Stimulated activated naive B cell treated with anti-CD40 and anti-IgM and Interleukin-4, amounts not matched to agents 10 μg/mL and 1 μg/mL and 100 μg/mL, for 72 hours (primary cell): ENCODE results near the gene CTNND1.

Experiments used
- ATAC-seq, 2 donors: fragments of 150-1000 bp; cut with Tn5 transposase; replicated peaks; 2 replicates each; pipeline ENCODE4 v1.10.0; 2021; ENCODE audit warnings: moderate library complexity in 1 of 2
- DNase-seq: peaks from one replicate; pipeline ENCODE4 v3.0.0; 2021
- H3K27ac Mint-ChIP-seq: one replicate; pipeline ENCODE4 v1.8.0; 2022; ENCODE audit warnings: mild to moderate bottlenecking, mixed read lengths
- H3K27me3 Mint-ChIP-seq, 2 donors: one replicate each; pipeline ENCODE4 v1.8.0; 2022; ENCODE audit warnings: mixed read lengths in 2 of 2
- H3K36me3 Mint-ChIP-seq, 2 donors: one replicate each; pipeline ENCODE4 v1.8.0; 2022; ENCODE audit warnings: mixed read lengths in 2 of 2, mild to moderate bottlenecking in 1 of 2
- H3K4me1 Mint-ChIP-seq, 2 donors: one replicate each; pipeline ENCODE4 v1.8.0; 2022; ENCODE audit warnings: mixed read lengths in 2 of 2, mild to moderate bottlenecking in 1 of 2
- H3K4me3 Mint-ChIP-seq, 2 donors: one replicate each; pipeline ENCODE4 v1.8.0; 2022; ENCODE audit warnings: mild to moderate bottlenecking in 2 of 2, mixed read lengths in 2 of 2, moderate library complexity in 1 of 2
- H3K9me3 Mint-ChIP-seq, 2 donors: one replicate each; pipeline ENCODE4 v1.8.0; 2022; ENCODE audit warnings: mixed read lengths in 2 of 2, mild to moderate bottlenecking in 1 of 2

CTNND1 gene

GRCh38 chr11:57745206-57745605, 16.4 kb upstream of the CTNND1 start:
- ATAC-seq, result no peak
- no peaks in the 10 kb centered on the region for H3K27me3 Mint-ChIP-seq
- no peak for DNase-seq
- H3K36me3 Mint-ChIP-seq, result peaks cover 52 to 65% of the 10 kb centered on the region in 2 donors
- H3K4me3 Mint-ChIP-seq, result no peak overlapping the region
- peaks cover 25 to 46% of the 10 kb centered on the region in 2 donors for H3K4me1 Mint-ChIP-seq
- H3K9me3 Mint-ChIP-seq, result no peaks in the 10 kb centered on the region
- H3K27ac Mint-ChIP-seq, result peak overlapping the region; percentile 90

GRCh38 chr11:57746920-57747319, 14.7 kb upstream of the CTNND1 start:
- H3K4me3 Mint-ChIP-seq, result no peak overlapping the region
- H3K27me3 Mint-ChIP-seq, result no peaks in the 10 kb centered on the region
- DNase-seq, result no peak
- no peaks in the 10 kb centered on the region for H3K9me3 Mint-ChIP-seq
- H3K4me1 Mint-ChIP-seq, result peaks cover 30 to 54% of the 10 kb centered on the region in 2 donors
- no peak for ATAC-seq
- peaks cover 51 to 59% of the 10 kb centered on the region in 2 donors for H3K36me3 Mint-ChIP-seq
- H3K27ac Mint-ChIP-seq, result peak overlapping the region; percentile 65

GRCh38 chr11:57751176-57751575, 10.4 kb upstream of the CTNND1 start:
- Mint-ChIP-seq H3K27me3 (no peaks in the 10 kb centered on the region), H3K4me1 (peaks cover 11 to 25% of the 10 kb centered on the region in 2 donors), H3K9me3 (no peaks in the 10 kb centered on the region), H3K4me3 (no peak overlapping the region), H3K27ac (no peak overlapping the region), H3K36me3 (peaks cover 32 to 33% of the 10 kb centered on the region in 2 donors)
- ATAC-seq (no peak), DNase-seq (no peak)

- H3K9me3 Mint-ChIP-seq, result no peaks in the 10 kb centered on the region
- H3K27me3 Mint-ChIP-seq, result no peaks in the 10 kb centered on the region
- peaks cover 12 to 19% of the 10 kb centered on the region in 2 donors for H3K4me1 Mint-ChIP-seq
- peak within 1 kb of the TSS; percentile 62 for H3K27ac Mint-ChIP-seq
- ATAC-seq (peak; percentile 52 to 56), DNase-seq (no peak)
- peaks cover 26 to 33% of the 10 kb centered on the region in 2 donors for H3K36me3 Mint-ChIP-seq
- H3K4me3 Mint-ChIP-seq, result no peak within 1 kb of the TSS
Measured at GRCh38 chr11:57751676-57752253, 9.8 kb upstream of the CTNND1 start, which contains the start of gene BTBD18. BTBD18 (minus strand) TSS chr11:57751819; CDS start chr11:57751188, 631 bp downstream.

GRCh38 chr11:57752954-57753353, 8.6 kb upstream of the CTNND1 start:
- H3K9me3 Mint-ChIP-seq, result no peaks in the 10 kb centered on the region
- H3K36me3 Mint-ChIP-seq, result peaks cover 17 to 25% of the 10 kb centered on the region in 2 donors
- ATAC-seq (no peak), DNase-seq (no peak)
- no peak overlapping the region for H3K27ac Mint-ChIP-seq
- no peaks in the 10 kb centered on the region for H3K27me3 Mint-ChIP-seq
- peaks cover 12 to 13% of the 10 kb centered on the region in 2 donors for H3K4me1 Mint-ChIP-seq
- H3K4me3 Mint-ChIP-seq, result no peak overlapping the region

- DNase-seq (no peak), ATAC-seq (no peak)
- H3K27me3 Mint-ChIP-seq, result no peaks in the 10 kb centered on the region
- H3K4me3 Mint-ChIP-seq, result no peak overlapping the region
- H3K36me3 Mint-ChIP-seq, result peaks cover 10 to 16% of the 10 kb centered on the region in 2 donors
- H3K4me1 Mint-ChIP-seq, result peaks cover 15 to 23% of the 10 kb centered on the region in 2 donors
- H3K9me3 Mint-ChIP-seq, result no peaks in the 10 kb centered on the region
- H3K27ac Mint-ChIP-seq, result no peak overlapping the region
Measured at GRCh38 chr11:57758174-57758573, 3.4 kb upstream of the CTNND1 start.

- H3K27ac Mint-ChIP-seq, result peak overlapping the region; percentile 95
- no peak for DNase-seq
Measured at GRCh38 chr11:57762235-57762861, 746 bp downstream of the CTNND1 start.

GRCh38 chr11:57763568-57763967, 2.0 kb downstream of the CTNND1 start:
- ATAC-seq (no peak), DNase-seq (no peak)
- H3K9me3 Mint-ChIP-seq, result no peaks in the 10 kb centered on the region
- peak overlapping the region; percentile 75 to 77 for H3K4me3 Mint-ChIP-seq
- no peaks in the 10 kb centered on the region for H3K27me3 Mint-ChIP-seq
- H3K36me3 Mint-ChIP-seq, result peaks cover 18 to 39% of the 10 kb centered on the region in 2 donors
- no peak overlapping the region for H3K27ac Mint-ChIP-seq
- H3K4me1 Mint-ChIP-seq, result peaks cover 26 to 41% of the 10 kb centered on the region in 2 donors

More at GRCh38 chr11:57762235-57762861, 746 bp downstream of the CTNND1 start:
- Mint-ChIP-seq H3K36me3 (peaks cover 18 to 35% of the 10 kb centered on the region in 2 donors), H3K4me1 (peaks cover 29 to 49% of the 10 kb centered on the region in 2 donors), H3K27me3 (no peaks in the 10 kb centered on the region), H3K9me3 (no peaks in the 10 kb centered on the region), H3K4me3 (peak overlapping the region; percentile 91 to 95)
- ATAC-seq, result no peak

GRCh38 chr11:57764021-57764420, 2.4 kb downstream of the CTNND1 start:
- ATAC-seq, result no peak
- Mint-ChIP-seq H3K27ac (no peak overlapping the region), H3K4me3 (peak overlapping the region; percentile 75 to 77), H3K9me3 (no peaks in the 10 kb centered on the region), H3K4me1 (peaks cover 26 to 38% of the 10 kb centered on the region in 2 donors), H3K36me3 (peaks cover 18 to 39% of the 10 kb centered on the region in 2 donors), H3K27me3 (no peaks in the 10 kb centered on the region)
- no peak for DNase-seq

- H3K27me3 Mint-ChIP-seq, result no peaks in the 10 kb centered on the region
- ATAC-seq, result no peak
- H3K36me3 Mint-ChIP-seq, result peaks cover 20 to 43% of the 10 kb centered on the region in 2 donors
- H3K9me3 Mint-ChIP-seq, result no peaks in the 10 kb centered on the region
- no peak for DNase-seq
- H3K4me1 Mint-ChIP-seq, result peaks cover 27 to 43% of the 10 kb centered on the region in 2 donors
- no peak overlapping the region for H3K27ac Mint-ChIP-seq
- peak overlapping the region in 1 of 2 donors; percentile 25 for H3K4me3 Mint-ChIP-seq
Measured at GRCh38 chr11:57764566-57764965, 3.0 kb downstream of the CTNND1 start.

- peaks cover 20 to 46% of the 10 kb centered on the region in 2 donors for H3K36me3 Mint-ChIP-seq
- peaks cover 27 to 47% of the 10 kb centered on the region in 2 donors for H3K4me1 Mint-ChIP-seq
- no peak overlapping the region for H3K27ac Mint-ChIP-seq
- no peak overlapping the region for H3K4me3 Mint-ChIP-seq
- no peaks in the 10 kb centered on the region for H3K9me3 Mint-ChIP-seq
- ATAC-seq, result no peak
- no peaks in the 10 kb centered on the region for H3K27me3 Mint-ChIP-seq
- no peak for DNase-seq
Measured at GRCh38 chr11:57764972-57765371, 3.4 kb downstream of the CTNND1 start.

GRCh38 chr11:57770793-57771192, 9.2 kb downstream of the CTNND1 start:
- DNase-seq (no peak), ATAC-seq (no peak)
- Mint-ChIP-seq H3K27me3 (no peaks in the 10 kb centered on the region), H3K27ac (no peak overlapping the region), H3K4me1 (peaks cover 18 to 42% of the 10 kb centered on the region in 2 donors), H3K9me3 (peaks cover 0 to 3% of the 10 kb centered on the region in 2 donors), H3K36me3 (peaks cover 25 to 49% of the 10 kb centered on the region in 2 donors), H3K4me3 (no peak overlapping the region)

GRCh38 chr11:57771365-57771764, 9.8 kb downstream of the CTNND1 start:
- Mint-ChIP-seq H3K4me1 (peaks cover 21 to 47% of the 10 kb centered on the region in 2 donors), H3K27me3 (no peaks in the 10 kb centered on the region), H3K4me3 (no peak overlapping the region), H3K9me3 (peaks cover 0 to 3% of the 10 kb centered on the region in 2 donors), H3K27ac (peak overlapping the region; percentile 0), H3K36me3 (peaks cover 24 to 50% of the 10 kb centered on the region in 2 donors)
- ATAC-seq, result no peak
- DNase-seq, result no peak

- Mint-ChIP-seq H3K36me3 (peaks cover 17 to 46% of the 10 kb centered on the region in 2 donors), H3K4me1 (peaks cover 25 to 54% of the 10 kb centered on the region in 2 donors), H3K9me3 (peaks cover 0 to 3% of the 10 kb centered on the region in 2 donors), H3K27ac (no peak overlapping the region), H3K4me3 (no peak overlapping the region), H3K27me3 (no peaks in the 10 kb centered on the region)
- no peak for ATAC-seq
- DNase-seq, result no peak
Measured at GRCh38 chr11:57772562-57772961, 11.0 kb downstream of the CTNND1 start.
